ENCODE measurements around the gene CCDC40. TPM values are rescaled to one million over a fixed set of nuclear protein-coding genes. Genes with fewer than 3 reads are reported as not detected.
A peak's percentile ranks its signal among the peaks of the same experiment; 100 is the strongest.

Gene CCDC40
- total and polyA plus RNA-seq, 2 of the 13 experiments (the other 11 are each of a cell fraction or from before 2014, with no cell fraction given), result 4.1 to 5.5 TPM

GRCh38 chr17:80147035-80147822 lies 110.8 kb downstream of the CCDC40 start, which contains the start of gene EIF4A3 (continued):
- TF ChIP-seq ZNF572 (CRISPR knock-in tag; IDR thresholded peaks at IDR 0.05), result no peak
- no peak for TF ChIP-seq NFATC3 (CRISPR knock-in tag; IDR thresholded peaks at IDR 0.05)
- no peak for TF ChIP-seq JUNB (CRISPR knock-in tag; IDR thresholded peaks at IDR 0.05; ENCODE audit: borderline replicate concordance)
- TF ChIP-seq FOXP1 (IDR thresholded peaks at IDR 0.05), result no peak
- peak; percentile 71; the same call in 1 of the 2 replicates for TF ChIP-seq FOXP1 (CRISPR knock-in tag; IDR thresholded peaks at IDR 0.05)
- TF ChIP-seq ZNF749 (CRISPR knock-in tag; IDR thresholded peaks at IDR 0.05; ENCODE audit: borderline replicate concordance), result peak; percentile 97
- peak; percentile 82; the same call in 1 of the 2 replicates for TF ChIP-seq ZNF142 (CRISPR knock-in tag; IDR thresholded peaks at IDR 0.05)
- TF ChIP-seq RFX1 (IDR thresholded peaks at IDR 0.05), result no peak
- TF ChIP-seq MTERF4 (CRISPR knock-in tag; IDR thresholded peaks at IDR 0.05), result peak; percentile 99
- peak; percentile 98 for TF ChIP-seq BORCS8-MEF2B (CRISPR knock-in tag; IDR thresholded peaks at IDR 0.05)
- TF ChIP-seq ZBTB14 (CRISPR knock-in tag; IDR thresholded peaks at IDR 0.05), result peak; percentile 63; the same call in 1 of the 2 replicates
- TF ChIP-seq RBM22 (optimal IDR thresholded peaks at IDR 0.05; ENCODE audit: low read length), result no peak
- peak; percentile 87 for TF ChIP-seq KLF6 (CRISPR knock-in tag; IDR thresholded peaks at IDR 0.05)
- TF ChIP-seq, protein P1, sequence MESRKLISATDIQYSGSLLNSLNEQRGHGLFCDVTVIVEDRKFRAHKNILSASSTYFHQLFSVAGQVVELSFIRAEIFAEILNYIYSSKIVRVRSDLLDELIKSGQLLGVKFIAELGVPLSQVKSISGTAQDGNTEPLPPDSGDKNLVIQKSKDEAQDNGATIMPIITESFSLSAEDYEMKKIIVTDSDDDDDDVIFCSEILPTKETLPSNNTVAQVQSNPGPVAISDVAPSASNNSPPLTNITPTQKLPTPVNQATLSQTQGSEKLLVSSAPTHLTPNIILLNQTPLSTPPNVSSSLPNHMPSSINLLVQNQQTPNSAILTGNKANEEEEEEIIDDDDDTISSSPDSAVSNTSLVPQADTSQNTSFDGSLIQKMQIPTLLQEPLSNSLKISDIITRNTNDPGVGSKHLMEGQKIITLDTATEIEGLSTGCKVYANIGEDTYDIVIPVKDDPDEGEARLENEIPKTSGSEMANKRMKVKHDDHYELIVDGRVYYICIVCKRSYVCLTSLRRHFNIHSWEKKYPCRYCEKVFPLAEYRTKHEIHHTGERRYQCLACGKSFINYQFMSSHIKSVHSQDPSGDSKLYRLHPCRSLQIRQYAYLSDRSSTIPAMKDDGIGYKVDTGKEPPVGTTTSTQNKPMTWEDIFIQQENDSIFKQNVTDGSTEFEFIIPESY (CRISPR knock-in tag; IDR thresholded peaks at IDR 0.05), result peak; percentile 66
- no peak for TF ChIP-seq ZNF878 (CRISPR knock-in tag; IDR thresholded peaks at IDR 0.05)
- peak; percentile 93 for TF ChIP-seq ZGPAT (CRISPR knock-in tag; IDR thresholded peaks at IDR 0.05)
- TF ChIP-seq GFI1 (CRISPR knock-in tag; IDR thresholded peaks at IDR 0.05; ENCODE audit: borderline replicate concordance), result peak; percentile 80; the same call in 1 of the 2 replicates
